Pancreas (tissue), 10 donors: ENCODE results near the gene DTX1. TPM values are rescaled to one million over a fixed set of nuclear protein-coding genes. Genes with fewer than 3 reads are reported as not detected.

Experiments
- ATAC-seq, 4 donors: fragments of 200-7000 bp; cut with Tn5 transposase; one replicate each; pipeline versions ENCODE4 v1.8.0 to v1.9.1; 2020; ENCODE audit warnings: mild to moderate bottlenecking in 4 of 4, moderate library complexity in 4 of 4
- DNase-seq, 6 donors: peaks; one replicate each; pipeline ENCODE4 v3.0.0-alpha.2; 2020
- FAIRE-seq: peaks from 2 replicates; lab custom pipeline; 2012; peaks lifted over from hg19 to GRCh38; lab: Jason Lieb, UNC
- H3K27ac ChIP-seq, 4 donors: fragments of 200-600 bp; sonication (generic); 1 replicate in 3 of 4; 2 replicates in 1 of 4; pipeline versions ENCODE4 v1.5.0 to v1.8.0; 2020
- H3K27me3 ChIP-seq, 4 donors: fragments of 200-600 bp; one replicate each; pipeline ENCODE4 v1.8.0; 2021
- H3K36me3 ChIP-seq, 3 donors: fragments of 200-600 bp; sonication (generic) in 1 of 3; one replicate each; pipeline versions ENCODE4 v1.5.0 to v1.8.0; 2020 to 2021
- H3K4me1 ChIP-seq, 3 donors: fragments of 200-600 bp; one replicate each; pipeline ENCODE4 v1.8.0; 2021
- H3K4me3 ChIP-seq, 4 donors: fragments of 200-600 bp; sonication (generic) in 2 of 4; one replicate each; pipeline versions ENCODE4 v1.5.0 to v1.8.0; 2020 to 2021
- H3K9me3 ChIP-seq, 4 donors: fragments of 200-600 bp; one replicate each; pipeline ENCODE4 v1.8.0; 2021
- WGBS, 2 donors: extraction: QIAGEN DNeasy Blood & Tissue Kit; methylation state at CpG; one replicate each; pipeline ENCODE4 v1.1.7; 2013; 5-methylcytosine and 5-hydroxymethylcytosine counted together
- intact Hi-C, 3 donors: fragments of 100-400 bp; cut with DNase I; formaldehyde crosslinking; loops; one replicate each; pipeline versions ENCODE4 v1.11.1 to v1.14.2; 2022
- polyA plus RNA-seq, 2 donors: library from polyadenylated mRNA; stranded (reverse); fragments of 200-250 nt; gene quantifications; one replicate each; pipeline ENCODE4 v1.2.3, GENCODE V29; 2013
- total RNA-seq, 6 donors: library from RNA; stranded (reverse); fragmentation: NEBNext Ultra II Directional in 4 of 6; extraction: Animal tissue kit (Norgen Biotek cat#: 25700) in 4 of 6; gene quantifications; one replicate each; pipeline versions ENCODE4 v1.2.1 to v1.2.4, GENCODE V29; 2021 to 2023
- TF ChIP-seq, protein P1 (sequence below), 4 donors: fragments of 200-600 bp; sonication (generic) in 3 of 4; IDR thresholded peaks; one replicate each; pipeline versions ENCODE4 v1.5.0 to v1.8.0; 2021; ENCODE audit warnings: antibody characterized with exemption in 4 of 4
- donor health status: healthy with polysubstance abuse.
- donor health status: DM: no; HTN: no; CAD: no; lungs with moderate emphysema.
- donor health status: DM: no; HTN: no; CAD: no.
- donor health status: control.
- donor health status: control.
- donor health status: Bipolar disorder and iron deficiency.
- donor health status: DM: yes; HTN: yes; CAD: no.
- donor health status: DM: no; HTN: no; CAD: no.
- donor health status: DM: no; HTN: no; CAD: no.
- donor health status: DM: yes; HTN: yes; CAD: no.

DTX1 gene
- total and polyA plus RNA-seq, 8 donors: 3.5 to 8.1 (median 5.4) TPM

DNA sequence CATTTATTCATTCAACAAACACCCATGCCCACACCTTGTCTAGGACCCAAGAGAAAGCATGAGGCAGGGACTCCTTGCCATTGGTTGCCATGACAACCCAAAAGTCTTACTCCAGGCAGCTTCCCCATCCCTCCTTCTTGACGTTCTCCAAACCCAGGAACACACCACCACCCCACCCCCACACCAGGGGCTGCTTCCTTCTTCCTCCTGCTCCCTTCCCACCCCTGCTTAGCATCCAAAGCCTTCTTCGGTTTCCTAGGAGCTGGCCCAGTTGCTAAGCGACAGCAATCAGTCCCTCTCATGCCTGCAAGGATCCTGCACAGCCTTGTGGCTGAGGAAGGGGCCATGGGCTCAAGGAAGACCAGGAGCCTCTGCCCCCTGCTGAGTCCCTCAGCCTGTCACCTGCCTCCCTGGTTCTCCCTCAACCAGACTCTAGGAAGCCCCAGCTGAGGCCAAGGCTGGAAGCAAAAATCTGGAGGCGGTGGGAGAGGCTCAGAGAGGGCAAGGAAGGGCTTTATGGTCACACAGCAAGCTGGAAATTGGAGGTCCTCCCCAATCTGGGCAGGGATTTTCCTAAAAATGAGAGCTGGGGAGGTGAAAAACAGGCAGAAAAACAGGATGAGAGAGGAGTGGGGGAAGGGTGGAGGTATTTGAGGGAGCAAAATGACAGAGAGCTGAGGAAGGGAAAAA is 63.6 kb downstream of the DTX1 start:
- FAIRE-seq (no peak), DNase-seq (peak in 1 of 6 donors; percentile 15), ATAC-seq (no peak)
- intact Hi-C loops: no loop called here
- Histone ChIP-seq H3K9me3 (no peaks in the 10 kb centered on the region), H3K4me1 (no peaks in the 10 kb centered on the region), H3K27me3 (no peaks in the 10 kb centered on the region), H3K27ac (no peak overlapping the region), H3K4me3 (no peak overlapping the region), H3K36me3 (no peaks in the 10 kb centered on the region)
- 40 to 42% methylated on average over 4 of the region's 4 CpGs for WGBS, 2 donors
- TF ChIP-seq, protein P1, sequence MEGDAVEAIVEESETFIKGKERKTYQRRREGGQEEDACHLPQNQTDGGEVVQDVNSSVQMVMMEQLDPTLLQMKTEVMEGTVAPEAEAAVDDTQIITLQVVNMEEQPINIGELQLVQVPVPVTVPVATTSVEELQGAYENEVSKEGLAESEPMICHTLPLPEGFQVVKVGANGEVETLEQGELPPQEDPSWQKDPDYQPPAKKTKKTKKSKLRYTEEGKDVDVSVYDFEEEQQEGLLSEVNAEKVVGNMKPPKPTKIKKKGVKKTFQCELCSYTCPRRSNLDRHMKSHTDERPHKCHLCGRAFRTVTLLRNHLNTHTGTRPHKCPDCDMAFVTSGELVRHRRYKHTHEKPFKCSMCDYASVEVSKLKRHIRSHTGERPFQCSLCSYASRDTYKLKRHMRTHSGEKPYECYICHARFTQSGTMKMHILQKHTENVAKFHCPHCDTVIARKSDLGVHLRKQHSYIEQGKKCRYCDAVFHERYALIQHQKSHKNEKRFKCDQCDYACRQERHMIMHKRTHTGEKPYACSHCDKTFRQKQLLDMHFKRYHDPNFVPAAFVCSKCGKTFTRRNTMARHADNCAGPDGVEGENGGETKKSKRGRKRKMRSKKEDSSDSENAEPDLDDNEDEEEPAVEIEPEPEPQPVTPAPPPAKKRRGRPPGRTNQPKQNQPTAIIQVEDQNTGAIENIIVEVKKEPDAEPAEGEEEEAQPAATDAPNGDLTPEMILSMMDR (IDR thresholded peaks at IDR 0.05): no peak

DNA sequence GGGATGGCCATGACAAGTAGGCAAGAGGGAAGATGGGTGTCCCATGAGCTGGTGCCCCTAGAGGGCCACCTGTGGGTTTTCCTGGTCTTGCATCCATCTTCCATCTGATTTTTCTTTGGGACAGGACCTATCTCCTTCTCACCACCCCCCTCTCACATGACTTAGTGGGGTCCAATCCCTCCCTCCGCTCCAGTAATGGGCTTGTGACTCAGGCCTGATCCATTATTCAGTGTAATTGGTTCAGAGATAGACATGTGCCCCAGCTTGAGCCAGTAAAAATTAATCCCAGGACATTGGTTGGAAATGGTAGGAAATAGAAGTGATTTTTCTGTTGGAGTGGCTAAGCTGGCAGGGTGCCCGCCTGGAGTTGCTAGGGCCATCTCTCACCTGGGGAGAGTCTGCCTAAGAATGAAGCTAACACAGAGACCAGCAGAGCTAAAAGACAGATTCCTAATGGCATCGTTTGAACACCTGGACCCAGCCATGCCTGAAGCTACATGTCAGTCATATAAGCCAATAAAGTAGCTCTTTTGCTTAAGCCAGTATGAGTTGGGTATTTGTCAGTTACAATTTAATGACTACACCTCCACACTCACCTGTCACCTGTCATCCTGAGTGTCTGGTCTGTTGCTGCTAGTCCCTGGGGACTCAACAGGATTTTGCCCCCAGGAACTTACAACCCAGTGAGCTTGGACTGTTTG is 64.3 kb downstream of the DTX1 start:
- H3K4me1 ChIP-seq: no peaks in the 10 kb centered on the region
- H3K36me3 ChIP-seq: no peaks in the 10 kb centered on the region
- no peak overlapping the region for H3K4me3 ChIP-seq
- no peaks in the 10 kb centered on the region for H3K9me3 ChIP-seq
- ATAC-seq (no peak), FAIRE-seq (no peak), DNase-seq (peak in 1 of 6 donors; percentile 9)
- WGBS, 2 donors: 66 to 76% methylated on average over 3 of the region's 3 CpGs
- no peaks in the 10 kb centered on the region for H3K27me3 ChIP-seq
- intact Hi-C loops: no loop called here
- TF ChIP-seq, protein P1 (IDR thresholded peaks at IDR 0.05): no peak
- H3K27ac ChIP-seq: no peak overlapping the region

DNA sequence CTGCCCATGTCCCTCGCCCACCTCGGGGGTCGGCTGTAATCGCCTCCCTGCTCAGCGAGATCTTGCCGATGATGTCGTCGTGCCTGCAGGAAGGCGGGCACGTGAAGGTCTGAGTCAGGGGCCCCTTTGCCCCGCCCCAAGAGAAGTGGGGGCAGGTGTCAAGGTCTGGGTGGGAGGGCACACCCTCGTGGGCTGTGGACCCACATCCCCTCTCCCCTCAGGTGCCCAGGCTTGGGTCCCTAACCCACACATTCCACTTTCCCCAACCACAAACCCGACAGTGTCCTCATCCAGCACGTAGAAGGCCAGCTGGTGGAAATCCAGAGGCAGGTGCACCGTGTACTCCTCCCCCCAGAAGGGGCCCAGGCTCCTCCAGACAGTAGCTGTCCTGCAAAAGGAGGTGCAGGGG is 71.3 kb downstream of the DTX1 start:
- no peak for FAIRE-seq

DNA sequence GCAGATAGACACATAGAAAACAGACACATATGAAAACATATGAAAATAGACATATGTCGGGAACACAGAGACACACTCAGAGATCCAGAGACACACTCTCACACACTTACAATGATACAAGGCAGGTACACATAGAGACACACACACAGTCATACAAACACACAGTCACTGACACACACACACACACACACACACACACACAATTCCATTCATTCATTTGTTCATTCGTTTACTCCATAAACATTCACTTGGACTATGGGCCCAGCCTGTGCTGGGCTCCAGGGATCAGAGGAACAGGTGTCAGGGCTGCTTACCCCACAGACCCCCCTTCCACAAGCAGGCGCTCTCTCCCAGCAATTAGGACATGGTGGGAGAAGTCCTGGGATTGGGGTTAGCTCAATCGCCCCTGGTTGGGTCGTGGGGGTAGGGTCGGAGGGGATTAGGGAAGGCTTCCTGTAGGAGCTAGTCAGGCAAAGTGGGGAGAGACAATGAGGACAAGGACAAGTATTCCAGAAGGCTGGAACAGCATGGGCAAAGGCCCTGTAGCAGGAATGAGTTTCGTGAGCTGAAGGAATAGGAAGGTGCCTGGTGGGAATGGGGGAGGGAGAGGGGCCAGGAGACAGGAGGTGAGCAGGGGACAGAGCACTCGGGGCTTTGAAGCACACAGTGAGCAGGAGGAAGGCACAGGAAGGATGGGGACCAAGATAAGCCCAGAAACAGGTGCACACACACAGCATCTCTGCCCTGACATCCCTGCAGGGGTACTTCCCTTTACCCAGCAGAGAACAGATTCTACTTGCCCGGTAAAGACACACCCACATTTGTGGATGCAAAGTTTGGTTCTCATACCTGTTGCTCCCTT is 72.5 kb downstream of the DTX1 start:
- no peak for FAIRE-seq
- no peak for ATAC-seq
- H3K4me1 ChIP-seq: no peaks in the 10 kb centered on the region
- no peaks in the 10 kb centered on the region for H3K36me3 ChIP-seq
- no peaks in the 10 kb centered on the region for H3K27me3 ChIP-seq
- no peak overlapping the region for H3K4me3 ChIP-seq
- DNase-seq: peak in 1 of 6 donors; percentile 5
- WGBS, 2 donors: 64 to 73% methylated on average over 9 of the region's 9 CpGs
- no peaks in the 10 kb centered on the region for H3K9me3 ChIP-seq
- TF ChIP-seq, protein P1 (IDR thresholded peaks at IDR 0.05): no peak
- H3K27ac ChIP-seq: no peak overlapping the region
- intact Hi-C loops: no loop called here

More for the DNA sequence above, 71.3 kb downstream of the DTX1 start:
- no peak overlapping the region for H3K27ac ChIP-seq
- TF ChIP-seq, protein P1 (IDR thresholded peaks at IDR 0.05): no peak
- WGBS, 2 donors: 40 to 43% methylated on average over 14 to 15 of the region's 15 CpGs
- intact Hi-C loops: no loop called here
- H3K4me1 ChIP-seq: no peaks in the 10 kb centered on the region
- no peaks in the 10 kb centered on the region for H3K36me3 ChIP-seq
- peak in 1 of 6 donors; percentile 23 for DNase-seq
- no peaks in the 10 kb centered on the region for H3K27me3 ChIP-seq
- H3K4me3 ChIP-seq: no peak overlapping the region
- ATAC-seq: no peak
- H3K9me3 ChIP-seq: no peaks in the 10 kb centered on the region
